K562 (cell line): ENCODE measurements around the gene MAP2K6. TPM values are rescaled to one million over a fixed set of nuclear protein-coding genes. Genes with fewer than 3 reads are reported as not detected.

Experiments used
- ATAC-seq: fragments of 200-7000 bp; cut with Tn5 transposase; 3 replicates; pipeline ENCODE4 v1.9.1; 2020; ENCODE audit warnings: moderate library complexity
- BruUV-seq: library from RNA; stranded (reverse); fragments of 400-500 nt; replicated peaks from 2 replicates; lab custom pipeline; 2021; lab: Mats Ljungman, UMichigan
- CTCF ChIA-PET: fragments of 300-600 bp; formaldehyde crosslinking; extraction: SDS; loops from one replicate; lab custom pipeline; 2021; ENCODE audit warnings: low intra/inter-chr PET ratio; lab: Yijun Ruan, JAX
- POLR2A ChIA-PET: fragments of 300-600, 350-650 bp; sonication (Branson Sonifier 250); formaldehyde crosslinking; extraction: SDS; loops from one replicate; lab custom pipeline; 2021; ENCODE audit warnings: antibody characterized with exemption, inconsistent platforms; lab: Yijun Ruan, JAX
- DNase-seq, 4 experiments: peaks; one replicate each; pipeline versions ENCODE4 v3.0.0 to v3.0.0-alpha.2; 2011 to 2018; ENCODE audit warnings: low spot score in 3 of 4, mixed read lengths in 3 of 4; ENCODE audit errors: extremely low read depth in 1 of 4
- FAIRE-seq: peaks from 2 replicates; lab custom pipeline; 2011; peaks lifted over from hg19 to GRCh38; lab: Jason Lieb, UNC
- H2AFZ ChIP-seq: 2 replicates; pipeline ENCODE4 v1.6.0; 2011; ENCODE audit warnings: low read depth, low read length, control low read depth, inconsistent platforms
- H3K27ac ChIP-seq: fragments of 200-600 bp; 3 replicates; pipeline ENCODE4 v1.8.0; 2011; ENCODE audit warnings: low read depth, mild to moderate bottlenecking, control low read depth, inconsistent platforms, low read length, moderate library complexity, mixed read lengths; ENCODE audit errors: extremely low read depth
- H3K27me3 ChIP-seq, 2 experiments: fragments of 300-600 bp in 1 of 2; 2 replicates in 1 of 2; 3 replicates in 1 of 2; pipeline versions ENCODE4 v1.6.0 to v1.8.0; 2011; ENCODE audit warnings: inconsistent platforms in 2 of 2, low read length in 2 of 2, mild to moderate bottlenecking in 1 of 2, mixed read lengths in 1 of 2, moderate library complexity in 1 of 2; ENCODE audit not compliant: control insufficient read depth in 2 of 2, insufficient read depth in 2 of 2
- H3K36me3 ChIP-seq: fragments of 300-600 bp; 3 replicates; pipeline ENCODE4 v1.8.0; 2011; ENCODE audit warnings: mild to moderate bottlenecking, low read length, inconsistent platforms; ENCODE audit not compliant: control insufficient read depth, insufficient read depth
- H3K4me1 ChIP-seq, 2 experiments: fragments of 200-600 bp in 1 of 2; replicated peaks in 1 of 2; 2 replicates in 1 of 2; 3 replicates in 1 of 2; pipeline versions ENCODE4 v1.5.1 to v1.8.0; 2011; ENCODE audit warnings: inconsistent platforms in 2 of 2, low read length in 2 of 2, mild to moderate bottlenecking in 1 of 2, mixed read lengths in 1 of 2, moderate library complexity in 1 of 2; ENCODE audit not compliant: control insufficient read depth in 2 of 2, insufficient read depth in 2 of 2
- H3K4me2 ChIP-seq: 2 replicates; pipeline ENCODE4 v1.6.1; 2011; ENCODE audit warnings: low read length, control low read depth, inconsistent platforms, mixed read lengths; ENCODE audit not compliant: insufficient read depth
- H3K4me3 ChIP-seq: fragments of 200-600 bp; sonication (generic), shearing (Covaris generic); 2 replicates; pipeline ENCODE4 v1.5.1; 2016; ENCODE audit warnings: control low read depth, inconsistent platforms
- H3K79me2 ChIP-seq: fragments of 200-600 bp; 3 replicates; pipeline ENCODE4 v1.8.0; 2011; ENCODE audit warnings: low read length, inconsistent platforms; ENCODE audit not compliant: control insufficient read depth, insufficient read depth
- H3K9ac ChIP-seq, 2 experiments: 2 replicates each; pipeline versions ENCODE4 v1.6.0 to v1.6.1; 2011; ENCODE audit warnings: low read depth in 2 of 2, low read length in 2 of 2, control low read depth in 1 of 2, inconsistent platforms in 1 of 2, mild to moderate bottlenecking in 1 of 2, mixed read lengths in 1 of 2; ENCODE audit not compliant: insufficient read depth in 1 of 2
- H3K9me1 ChIP-seq: one replicate; pipeline ENCODE4 v1.6.0; 2011; ENCODE audit warnings: inconsistent platforms, mild to moderate bottlenecking, low read length, moderate library complexity; ENCODE audit not compliant: control insufficient read depth, insufficient read depth
- H3K9me3 ChIP-seq: replicated peaks from 2 replicates; pipeline ENCODE4 v1.5.1; 2011; ENCODE audit warnings: low read depth, low read length, inconsistent platforms; ENCODE audit not compliant: control insufficient read depth, insufficient read depth
- H4K20me1 ChIP-seq: replicated peaks from 2 replicates; pipeline ENCODE4 v1.6.1; 2011; ENCODE audit warnings: low read length, inconsistent platforms, mixed read lengths; ENCODE audit not compliant: control insufficient read depth, insufficient read depth
- DACH1 ChIP-seq: fragments of 450-650 bp; IDR thresholded peaks from 2 replicates; pipeline ENCODE4 v1.6.1; 2018; ENCODE audit not compliant: partially characterized antibody
- DMBX1 ChIP-seq: fragments of 250-450 bp; sonication (Bioruptor Pico); IDR thresholded peaks from 2 replicates; pipeline ENCODE4 v1.8.0; 2022; ENCODE audit warnings: inconsistent platforms, mild to moderate bottlenecking, moderate library complexity, borderline replicate concordance
- E2F3 ChIP-seq: fragments of 250-450 bp; sonication (Bioruptor Pico); IDR thresholded peaks from 2 replicates; pipeline ENCODE4 v1.4.0; 2020; ENCODE audit warnings: mild to moderate bottlenecking
- GATAD2A ChIP-seq: fragments of 450-650 bp; IDR thresholded peaks from 2 replicates; pipeline ENCODE4 v1.6.1; 2017
- GATAD2B ChIP-seq: fragments of 450-650 bp; IDR thresholded peaks from 2 replicates; pipeline ENCODE4 v1.6.1; 2017; ENCODE audit warnings: mild to moderate bottlenecking, borderline replicate concordance
- GTF2B ChIP-seq: IDR thresholded peaks from 2 replicates; pipeline ENCODE4 v1.6.1; 2011; ENCODE audit not compliant: insufficient read length; ENCODE audit errors: extremely low read depth
- HEY1 ChIP-seq: fragments of 250-450 bp; sonication (Bioruptor Pico); IDR thresholded peaks from 2 replicates; pipeline ENCODE4 v1.5.0; 2020; ENCODE audit warnings: mild to moderate bottlenecking, moderate library complexity, borderline replicate concordance
- SMC3 ChIP-seq: conservative IDR thresholded peaks from 2 replicates; pipeline ENCODE4 v1.6.1; 2011; ENCODE audit warnings: low read depth, low read length, improper control_type of control experiment; ENCODE audit not compliant: insufficient read depth
- TAF15 ChIP-seq: fragments of 200-400 bp; formaldehyde crosslinking; IDR thresholded peaks from 2 replicates; pipeline ENCODE4 v1.6.1; 2017; ENCODE audit warnings: mild to moderate bottlenecking, low read depth, low read length, moderate library complexity
- TSC22D4 ChIP-seq: fragments of 450-650 bp; IDR thresholded peaks from 2 replicates; pipeline ENCODE4 v1.6.1; 2016; ENCODE audit warnings: missing genetic modification characterization, missing biosample characterization, control low read depth
- ZC3H11A ChIP-seq: IDR thresholded peaks from 2 replicates; pipeline ENCODE4 v1.6.1; 2012; ENCODE audit warnings: low read depth, low read length, improper control_type of control experiment
- WGBS: fragments of 100-300 bp; shearing (Covaris generic); methylation state at CpG from one replicate; pipeline ENCODE4 v1.1.6; 2016; ENCODE audit warnings: low coverage, mixed read lengths; ENCODE audit not compliant: insufficient coverage; ENCODE audit errors: missing lambda C conversion rate; 5-methylcytosine and 5-hydroxymethylcytosine counted together
- in situ Hi-C: fragments of 300-500 bp; cut with MboI; formaldehyde crosslinking; loops from 4 replicates; pipeline ENCODE4 v1.15.0; 2018; ENCODE audit warnings: inconsistent platforms, mixed read lengths
- intact Hi-C: fragments of 100-400 bp; cut with micrococcal nuclease; formaldehyde crosslinking; loops from 2 replicates; pipeline ENCODE4 v1.14.2; 2022
- polyA plus RNA-seq, 8 experiments: library from polyadenylated mRNA; depleted of rRNA in 4 of 8; stranded (reverse) in 5 of 8; unstranded in 3 of 8; fragments of >200 nt; fragmentation: Nextera tagmentation in 2 of 8; fragmentation: Illumina TruSeq in 1 of 8; extraction: Ambion mirVana in 2 of 8; extraction: Trizol in 1 of 8; gene quantifications; 2 replicates each; pipeline versions ENCODE4 v1.2.1 to v1.2.3, GENCODE V29; 2011 to 2014; ENCODE audit warnings: inconsistent platforms in 1 of 8, missing spikeins in 1 of 8
- total RNA-seq, 7 experiments: library from RNA; depleted of rRNA in 6 of 7; stranded (reverse); fragments of >200 nt in 6 of 7; fragmentation: Illumina TruSeq in 2 of 7; extraction: Trizol in 2 of 7; gene quantifications; 2 replicates each; pipeline versions ENCODE4 v1.2.1 to v1.2.3, GENCODE V29; 2011 to 2021; ENCODE audit warnings: low replicate concordance in 1 of 7

MAP2K6 gene
- total and polyA plus RNA-seq, 9 of the 15 experiments (the other 6 are each of a cell fraction or from before 2014, with no cell fraction given): 0.07 to 0.13 TPM; not detected in 7

- DNase-seq: no peak
- no peak overlapping the region for H2AFZ ChIP-seq
- H3K4me2 ChIP-seq: no peak overlapping the region
- ChIA-PET POLR2A (no interaction called here), CTCF (no interaction called here)
- no peaks in the 10 kb centered on the region for H3K9me3 ChIP-seq
- H3K4me1 ChIP-seq: no peaks in the 10 kb centered on the region
- H3K27ac ChIP-seq: no peak overlapping the region
- WGBS: 1% methylated on average over 13 of the region's 13 CpGs
- intact Hi-C loops: no loop called here
- no peak overlapping the region for H3K4me3 ChIP-seq
- in situ Hi-C loops: no loop called here
- H4K20me1 ChIP-seq: no peaks in the 10 kb centered on the region
- H3K9ac ChIP-seq: no peak overlapping the region
- no peaks in the 10 kb centered on the region for H3K36me3 ChIP-seq
- BruUV-seq: no TSS peak
- no peak for ATAC-seq
- H3K9me1 ChIP-seq: no peaks in the 10 kb centered on the region
- no peaks in the 10 kb centered on the region for H3K27me3 ChIP-seq
- no peak for FAIRE-seq
- no peaks in the 10 kb centered on the region for H3K79me2 ChIP-seq
- TF ChIP-seq DACH1 (no peak), E2F3 (CRISPR knock-in tag) (no peak), TAF15 (no peak), GTF2B (no peak), TSC22D4 (no peak), GATAD2A (no peak), DMBX1 (CRISPR knock-in tag) (no peak), GATAD2B (no peak), ZC3H11A (no peak), SMC3 (no peak), HEY1 (CRISPR knock-in tag) (no peak)
Measured at GRCh38 chr17:69486779-69487637, 72.5 kb downstream of the MAP2K6 start.
